A673 (cell line): Measurements from ENCODE around the gene DNAH8. TPM values are rescaled to one million over a fixed set of nuclear protein-coding genes. Genes with fewer than 3 reads are reported as not detected.

ENCODE experiments used
- BruUV-seq: library from RNA; stranded (reverse); fragments of 400-500 nt; replicated peaks from 2 replicates; lab custom pipeline; 2021; lab: Mats Ljungman, UMichigan
- CTCF ChIA-PET: fragments of 300-600 bp; sonication (Branson Sonifier 250); formaldehyde crosslinking; loops from one replicate; lab custom pipeline; 2022; ENCODE audit warnings: antibody characterized with exemption; lab: Charles Lee
- POLR2A ChIA-PET: fragments of 300-600 bp; sonication (Branson Sonifier 250); formaldehyde crosslinking; loops from one replicate; lab custom pipeline; 2022; ENCODE audit warnings: antibody characterized with exemption; ENCODE audit not compliant: low non-redundant PET; lab: Charles Lee
- DNase-seq: peaks from one replicate; pipeline ENCODE4 v3.0.0-alpha.2; 2015; ENCODE audit warnings: low spot score
- H3K27ac ChIP-seq: fragments of 200-600 bp; sonication (generic); 2 replicates; pipeline ENCODE4 v1.5.1; 2016; ENCODE audit warnings: mixed run types, low read depth, mild to moderate bottlenecking, mixed read lengths, antibody characterized with exemption, low read length; ENCODE audit not compliant: poor library complexity, severe bottlenecking
- H3K27me3 ChIP-seq: fragments of 200-600 bp; sonication (generic); replicated peaks from 2 replicates; pipeline ENCODE4 v1.6.1; 2017; ENCODE audit warnings: mixed run types, low read depth, mild to moderate bottlenecking, mixed read lengths, antibody characterized with exemption, low read length; ENCODE audit not compliant: insufficient read depth, poor library complexity
- H3K36me3 ChIP-seq: fragments of 200-600 bp; sonication (generic); 2 replicates; pipeline ENCODE4 v1.6.1; 2016; ENCODE audit warnings: mixed run types, mild to moderate bottlenecking, mixed read lengths, antibody characterized with exemption, low read length; ENCODE audit not compliant: insufficient read depth, poor library complexity, severe bottlenecking
- H3K4me1 ChIP-seq: fragments of 200-600 bp; sonication (generic); 2 replicates; pipeline ENCODE4 v1.6.1; 2017; ENCODE audit warnings: mixed run types, mild to moderate bottlenecking, mixed read lengths, antibody characterized with exemption, low read length; ENCODE audit not compliant: insufficient read depth, poor library complexity, severe bottlenecking
- H3K4me3 ChIP-seq: fragments of 200-600 bp; sonication (generic); 2 replicates; pipeline ENCODE4 v1.5.1; 2016; ENCODE audit warnings: low read depth, mixed run types, mild to moderate bottlenecking, mixed read lengths, low read length; ENCODE audit not compliant: poor library complexity, severe bottlenecking
- H3K9me3 ChIP-seq: fragments of 200-600 bp; sonication (generic); 2 replicates; pipeline ENCODE4 v1.6.1; 2016; ENCODE audit warnings: mixed run types, low read depth, mild to moderate bottlenecking, mixed read lengths, antibody characterized with exemption, low read length; ENCODE audit not compliant: poor library complexity, severe bottlenecking
- CTCF ChIP-seq: fragments of 300-800, 200-600 bp; sonication (generic); conservative IDR thresholded peaks from 2 replicates; pipeline ENCODE4 v1.5.1; 2017; ENCODE audit warnings: low read depth, mild to moderate bottlenecking, antibody characterized with exemption, low read length, moderate library complexity, mixed read lengths
- EZH2 ChIP-seq: fragments of 200-600 bp; sonication (generic); IDR thresholded peaks from 2 replicates; pipeline ENCODE4 v1.6.1; 2017; ENCODE audit warnings: borderline replicate concordance, low read depth, mild to moderate bottlenecking, mixed read lengths, antibody characterized with exemption, low read length; ENCODE audit not compliant: poor library complexity, severe bottlenecking
- intact Hi-C: fragments of 100-400 bp; cut with micrococcal nuclease; formaldehyde crosslinking; loops from one replicate; pipeline ENCODE4 v1.10.0; 2022; ENCODE audit not compliant: unreplicated experiment
- total RNA-seq: library from RNA; stranded (reverse); gene quantifications from 2 replicates; pipeline ENCODE4 v1.2.3, GENCODE V29; 2021

DNAH8 gene
- total RNA-seq, 1 experiment from 2014 or later: not detected

DNA sequence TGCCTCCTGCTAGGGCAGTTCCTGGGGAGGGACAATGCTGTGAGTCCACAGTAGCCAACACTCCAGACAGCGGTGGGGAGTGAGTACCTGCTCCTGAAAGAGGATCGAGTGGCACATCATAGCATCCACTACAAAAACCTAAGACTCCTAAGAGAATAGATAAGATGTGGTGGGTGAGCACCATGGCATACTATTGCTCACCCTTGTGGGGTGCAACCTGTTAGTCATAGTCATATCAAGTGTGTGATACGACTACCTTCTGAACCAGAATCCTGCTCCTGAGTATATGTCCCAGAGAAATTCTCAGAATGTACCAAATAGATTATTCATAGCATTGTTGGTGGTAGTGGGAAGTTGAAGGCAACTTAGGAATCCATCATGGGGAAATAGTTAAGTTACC is 270.7 kb downstream of the DNAH8 start:
- no peak for DNase-seq
- Histone ChIP-seq H3K9me3 (no peaks in the 10 kb centered on the region), H3K4me3 (no peak overlapping the region), H3K27me3 (peaks cover 94% of the 10 kb centered on the region), H3K27ac (no peak overlapping the region), H3K4me1 (no peaks in the 10 kb centered on the region), H3K36me3 (no peaks in the 10 kb centered on the region)
- CTCF ChIA-PET: no interaction called here
- TF ChIP-seq EZH2: no peak
- no peak for TF ChIP-seq CTCF
- intact Hi-C loops: no loop called here
- POLR2A ChIA-PET: no interaction called here
- BruUV-seq: no TSS peak

GRCh38 chr6:38987503-38987902 is 272.4 kb downstream of the DNAH8 start:
- Histone ChIP-seq H3K9me3 (no peaks in the 10 kb centered on the region), H3K4me3 (no peak overlapping the region), H3K4me1 (no peaks in the 10 kb centered on the region), H3K27me3 (peaks cover 87% of the 10 kb centered on the region), H3K27ac (no peak overlapping the region), H3K36me3 (no peaks in the 10 kb centered on the region)
- ChIA-PET CTCF (no interaction called here), POLR2A (interaction anchor here (0.6 to 0.7 kb wide), 2 partner anchors 1740 to 1870 kb away, joined by 3 to 4 read pairs; no protein-coding TSS in a partner anchor)
- BruUV-seq: no TSS peak
- no peak for TF ChIP-seq EZH2
- no peak for TF ChIP-seq CTCF
- no peak for DNase-seq
- intact Hi-C loops: no loop called here

- Histone ChIP-seq H3K27me3 (peaks cover 85% of the 10 kb centered on the region), H3K4me3 (no peak overlapping the region), H3K9me3 (no peaks in the 10 kb centered on the region), H3K27ac (no peak overlapping the region), H3K4me1 (no peaks in the 10 kb centered on the region), H3K36me3 (no peaks in the 10 kb centered on the region)
- TF ChIP-seq EZH2: no peak
- no peak for TF ChIP-seq CTCF
- DNase-seq: no peak
- intact Hi-C loops: no loop called here
- POLR2A ChIA-PET: no interaction called here
- CTCF ChIA-PET: no interaction called here
- no TSS peak for BruUV-seq
Observed at GRCh38 chr6:38988736-38989449, 273.8 kb downstream of the DNAH8 start.
